Measurements from ENCODE around the gene P4HA3. TPM values are rescaled to one million over a fixed set of nuclear protein-coding genes. Genes with fewer than 3 reads are reported as not detected.
A peak's percentile ranks its signal among the peaks of the same experiment; 100 is the strongest.

The P4HA3 gene
- total and polyA plus RNA-seq, 8 donors = 1.3 to 12.1 (median 2.5) TPM

- intact Hi-C loops (cut with DNase I) = no loop called here
- H3K36me3 ChIP-seq = no peaks in the 10 kb centered on the region
- no peaks in the 10 kb centered on the region for H3K4me1 ChIP-seq
- DNase-seq = no peak
- H3K27me3 ChIP-seq = no peaks in the 10 kb centered on the region
- no peaks in the 10 kb centered on the region for H3K9me3 ChIP-seq
- ATAC-seq = no peak
- H3K4me3 ChIP-seq = no peak overlapping the region
- no peak for TF ChIP-seq CTCF (IDR thresholded peaks at IDR 0.05)
- H3K27ac ChIP-seq = no peak overlapping the region
Observed at GRCh38 chr11:74262725-74263124, 48.7 kb downstream of the P4HA3 start.

GRCh38 chr11:74257959-74258553 is 53.4 kb downstream of the P4HA3 start:
- TF ChIP-seq CTCF (IDR thresholded peaks at IDR 0.05) = no peak
- peak in 3 of 4 donors; percentile 40 to 90 (median 84) for DNase-seq
- H3K4me3 ChIP-seq = no peak overlapping the region
- intact Hi-C loops (cut with DNase I) = loop anchor here (5.0 to 10.0 kb wide), 2 partner anchors 189 to 197 kb away; no protein-coding TSS in a partner anchor
- H3K9me3 ChIP-seq = no peaks in the 10 kb centered on the region
- H3K4me1 ChIP-seq = no peaks in the 10 kb centered on the region
- H3K27me3 ChIP-seq = no peaks in the 10 kb centered on the region
- no peak overlapping the region for H3K27ac ChIP-seq
- ATAC-seq = peak; percentile 59
- H3K36me3 ChIP-seq = peaks cover 0 to 23% of the 10 kb centered on the region in 2 donors

GRCh38 chr11:74256378-74257133 is 54.9 kb downstream of the P4HA3 start:
- no peak for TF ChIP-seq CTCF (IDR thresholded peaks at IDR 0.05)
- no peak for ATAC-seq
- Histone ChIP-seq H3K27ac (no peak overlapping the region), H3K27me3 (no peaks in the 10 kb centered on the region), H3K4me3 (no peak overlapping the region), H3K9me3 (no peaks in the 10 kb centered on the region), H3K36me3 (peaks cover 0 to 38% of the 10 kb centered on the region in 2 donors), H3K4me1 (no peaks in the 10 kb centered on the region)
- no peak for DNase-seq
- intact Hi-C loops (cut with DNase I) = loop anchor here (5.0 to 10.0 kb wide), 2 partner anchors 191 to 198 kb away; no protein-coding TSS in a partner anchor

GRCh38 chr11:74255741-74256375 is 55.6 kb downstream of the P4HA3 start:
- Histone ChIP-seq H3K27ac (no peak overlapping the region), H3K27me3 (no peaks in the 10 kb centered on the region), H3K4me3 (no peak overlapping the region), H3K9me3 (no peaks in the 10 kb centered on the region), H3K4me1 (no peaks in the 10 kb centered on the region), H3K36me3 (peaks cover 0 to 45% of the 10 kb centered on the region in 2 donors)
- ATAC-seq = peak; percentile 87
- intact Hi-C loops (cut with DNase I) = loop anchor here (5.0 to 10.0 kb wide), 2 partner anchors 191 to 199 kb away; no protein-coding TSS in a partner anchor
- TF ChIP-seq CTCF (IDR thresholded peaks at IDR 0.05) = peak; percentile 87 to 92
- DNase-seq = peak in 3 of 4 donors; percentile 42 to 78 (median 59)

- TF ChIP-seq CTCF (IDR thresholded peaks at IDR 0.05) = no peak
- Histone ChIP-seq H3K27ac (no peak overlapping the region), H3K36me3 (peaks cover 0 to 64% of the 10 kb centered on the region in 2 donors), H3K4me1 (no peaks in the 10 kb centered on the region), H3K4me3 (no peak overlapping the region), H3K27me3 (no peaks in the 10 kb centered on the region), H3K9me3 (no peaks in the 10 kb centered on the region)
- no peak for DNase-seq
- no peak for ATAC-seq
- intact Hi-C loops (cut with DNase I) = loop anchor here in 1 of 2 donors (10.0 kb wide), 1 partner anchor 201 kb away; no protein-coding TSS in a partner anchor
Observed at GRCh38 chr11:74253361-74253760, 58.1 kb downstream of the P4HA3 start.
